SU-DHL-6 (cell line): ENCODE measurements around the gene COMMD8.

Source experiments
- H2AFZ ChIP-seq: fragments of 200-600 bp; sonication (generic); 2 replicates; pipeline ENCODE4 v1.6.1; 2014; ENCODE audit warnings: low read depth, mild to moderate bottlenecking, moderate library complexity, mixed read lengths, antibody characterized with exemption, low read length; ENCODE audit not compliant: severe bottlenecking
- H3F3A ChIP-seq: fragments of 200-600 bp; shearing (Covaris generic); 2 replicates; pipeline ENCODE4 v1.6.0; 2016; ENCODE audit warnings: antibody characterized with exemption, mild to moderate bottlenecking; ENCODE audit not compliant: insufficient read depth
- H3K27ac ChIP-seq: fragments of 200-600 bp; sonication (generic); 2 replicates; pipeline ENCODE4 v1.5.1; 2016; ENCODE audit warnings: low read depth, mild to moderate bottlenecking, low read length, moderate library complexity, mixed read lengths
- H3K27me3 ChIP-seq: fragments of 200-600 bp; sonication (generic), shearing (Covaris generic); 2 replicates; pipeline ENCODE4 v1.6.0; 2014; ENCODE audit warnings: mild to moderate bottlenecking, low read length
- H3K36me3 ChIP-seq: fragments of 200-600 bp; sonication (generic); 2 replicates; pipeline ENCODE4 v1.6.1; 2014; ENCODE audit warnings: mild to moderate bottlenecking, low read length, mixed read lengths
- H3K4me2 ChIP-seq: fragments of 300-600, 200-600 bp; shearing (Covaris generic), sonication (generic); 2 replicates; pipeline ENCODE4 v1.6.0; 2014; ENCODE audit warnings: low read length, low read depth, mild to moderate bottlenecking; ENCODE audit not compliant: poor library complexity, severe bottlenecking
- H3K4me3 ChIP-seq: fragments of 200-600 bp; sonication (generic); 2 replicates; pipeline ENCODE4 v1.5.1; 2014; ENCODE audit warnings: antibody characterized with exemption, low read length, mild to moderate bottlenecking, mixed read lengths; ENCODE audit not compliant: insufficient read depth, poor library complexity, severe bottlenecking
- H3K79me2 ChIP-seq: fragments of 200-600 bp; sonication (generic); 2 replicates; pipeline ENCODE4 v1.6.1; 2014; ENCODE audit warnings: mild to moderate bottlenecking, low read length, moderate library complexity; ENCODE audit not compliant: insufficient read depth
- H3K9ac ChIP-seq: fragments of 200-600 bp; sonication (generic); 2 replicates; pipeline ENCODE4 v1.7.0; 2014; ENCODE audit warnings: mild to moderate bottlenecking, low read length
- H3K9me2 ChIP-seq: fragments of 200-600 bp; sonication (generic); replicated peaks from 2 replicates; pipeline ENCODE4 v1.6.1; 2014; ENCODE audit warnings: low read length; ENCODE audit not compliant: insufficient read depth
- H3K9me3 ChIP-seq: fragments of 200-600 bp; sonication (generic); 2 replicates; pipeline ENCODE4 v1.6.1; 2014; ENCODE audit warnings: low read length, mixed read lengths; ENCODE audit not compliant: insufficient read depth
- H4K20me1 ChIP-seq: fragments of 200-600 bp; sonication (generic); 2 replicates; pipeline ENCODE4 v1.6.1; 2014; ENCODE audit warnings: low read depth, mild to moderate bottlenecking, antibody characterized with exemption, low read length, moderate library complexity, mixed read lengths
- CTCF ChIP-seq: fragments of 200-600 bp; sonication (generic); IDR thresholded peaks from one replicate; pipeline ENCODE4 v1.5.1; 2017; ENCODE audit warnings: antibody characterized with exemption, mild to moderate bottlenecking, low read length, moderate library complexity; ENCODE audit not compliant: insufficient read depth, poor library complexity, severe bottlenecking
- EZH2phosphoT487 ChIP-seq: fragments of 200-600 bp; sonication (generic), shearing (Covaris generic); conservative IDR thresholded peaks from 2 replicates; pipeline ENCODE4 v1.6.1; 2018; ENCODE audit warnings: mild to moderate bottlenecking, antibody characterized with exemption, low read length, moderate library complexity, mixed read lengths

The COMMD8 gene

DNA sequence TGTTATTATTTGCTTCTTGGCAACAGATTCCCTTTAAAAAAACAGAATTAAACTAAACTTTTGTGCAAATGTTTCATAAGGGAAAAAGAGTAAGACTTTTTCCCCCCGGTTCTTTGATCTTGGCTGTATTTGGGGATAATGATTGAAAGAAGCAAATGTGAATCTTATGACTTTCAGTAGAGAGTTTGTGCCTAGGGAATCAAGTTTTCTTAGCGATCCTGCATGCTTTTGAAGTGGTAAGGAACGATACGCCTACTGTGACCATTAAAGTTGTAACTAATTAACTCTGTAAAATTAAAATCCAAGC is 30.6 kb upstream of the COMMD8 start:
- no peaks in the 10 kb centered on the region for H3F3A ChIP-seq
- no peak overlapping the region for H2AFZ ChIP-seq
- TF ChIP-seq EZH2phosphoT487, result no peak
- TF ChIP-seq CTCF, result no peak
- no peaks in the 10 kb centered on the region for H3K9me2 ChIP-seq
- H3K9me3 ChIP-seq, result no peaks in the 10 kb centered on the region
- H3K4me2 ChIP-seq, result no peak overlapping the region
- H3K27me3 ChIP-seq, result no peaks in the 10 kb centered on the region
- H3K79me2 ChIP-seq, result no peaks in the 10 kb centered on the region
- no peaks in the 10 kb centered on the region for H3K36me3 ChIP-seq
- no peak overlapping the region for H3K27ac ChIP-seq
- H3K9ac ChIP-seq, result no peak overlapping the region
- no peak overlapping the region for H3K4me3 ChIP-seq
- H4K20me1 ChIP-seq, result no peaks in the 10 kb centered on the region

GRCh38 chr4:47493238-47494123 is 30.0 kb upstream of the COMMD8 start:
- Histone ChIP-seq H3K9me3 (no peaks in the 10 kb centered on the region), H3K4me2 (no peak overlapping the region), H3K27me3 (no peaks in the 10 kb centered on the region), H2AFZ (no peak overlapping the region), H3K4me3 (no peak overlapping the region), H3F3A (no peaks in the 10 kb centered on the region), H3K79me2 (no peaks in the 10 kb centered on the region), H4K20me1 (no peaks in the 10 kb centered on the region), H3K36me3 (no peaks in the 10 kb centered on the region), H3K27ac (no peak overlapping the region), H3K9me2 (no peaks in the 10 kb centered on the region), H3K9ac (no peak overlapping the region)
- TF ChIP-seq EZH2phosphoT487, result no peak
- TF ChIP-seq CTCF, result no peak

GRCh38 chr4:47490550-47490949 is 27.0 kb upstream of the COMMD8 start:
- no peaks in the 10 kb centered on the region for H3K9me2 ChIP-seq
- no peaks in the 10 kb centered on the region for H3K36me3 ChIP-seq
- no peak overlapping the region for H3K4me2 ChIP-seq
- no peak overlapping the region for H3K9ac ChIP-seq
- no peaks in the 10 kb centered on the region for H4K20me1 ChIP-seq
- no peak overlapping the region for H3K27ac ChIP-seq
- no peaks in the 10 kb centered on the region for H3K79me2 ChIP-seq
- no peaks in the 10 kb centered on the region for H3K27me3 ChIP-seq
- H2AFZ ChIP-seq, result no peak overlapping the region
- H3K9me3 ChIP-seq, result no peaks in the 10 kb centered on the region
- no peak for TF ChIP-seq EZH2phosphoT487
- TF ChIP-seq CTCF, result peak; percentile 36
- no peak overlapping the region for H3K4me3 ChIP-seq
- H3F3A ChIP-seq, result no peaks in the 10 kb centered on the region
